NCI-H748 treated with DMSO at 0.1 percent for 48 hours (cell line): Measurements from ENCODE around the gene CASK.

Experiments
- DNase-seq: peaks from one replicate; lab custom pipeline; 2025; lab: John Stamatoyannopoulos, UW

The CASK gene

GRCh38 chrX:41923211-41923977 is at the start of gene CASK:
Gene CASK (minus strand): TSS chrX:41923554. CDS start chrX:41922988, 566 bp downstream.
- DNase-seq = peak; percentile 86

- DNase-seq = no peak
These were observed 48.0 kb upstream of the CASK start for GRCh38 chrX:41971346-41971745.

GRCh38 chrX:41970419-41970818 is 47.1 kb upstream of the CASK start:
- no peak for DNase-seq

GRCh38 chrX:41963348-41963747 is 40.0 kb upstream of the CASK start:
- no peak for DNase-seq

GRCh38 chrX:41960142-41960541 is 36.8 kb upstream of the CASK start:
- DNase-seq = no peak

- DNase-seq = no peak
These were observed 35.5 kb upstream of the CASK start for GRCh38 chrX:41958861-41959260.

- no peak for DNase-seq
These were observed 32.7 kb upstream of the CASK start for GRCh38 chrX:41956027-41956426.

- no peak for DNase-seq
These were observed 28.7 kb upstream of the CASK start for GRCh38 chrX:41952102-41952501.

GRCh38 chrX:41946989-41947612 is 23.7 kb upstream of the CASK start:
- DNase-seq = no peak

- no peak for DNase-seq
These were observed 22.9 kb upstream of the CASK start for GRCh38 chrX:41946235-41946634.

- DNase-seq = no peak
These were observed 12.5 kb upstream of the CASK start for GRCh38 chrX:41935832-41936231.

GRCh38 chrX:41933546-41933945 is 10.2 kb upstream of the CASK start:
- no peak for DNase-seq

GRCh38 chrX:41932885-41933284 is 9.5 kb upstream of the CASK start:
- no peak for DNase-seq

- DNase-seq = no peak
These were observed 8.2 kb upstream of the CASK start for GRCh38 chrX:41931591-41931990.

GRCh38 chrX:41923978-41924683 is 777 bp upstream of the CASK start:
- peak; percentile 52 for DNase-seq

- DNase-seq = peak; percentile 39
These were observed 763 bp downstream of the CASK start for GRCh38 chrX:41922431-41923151.

GRCh38 chrX:41921492-41922430 is 1.6 kb downstream of the CASK start:
- DNase-seq = peak; percentile 39

- no peak for DNase-seq
These were observed 3.5 kb downstream of the CASK start for GRCh38 chrX:41919870-41920269.

GRCh38 chrX:41917517-41917916 is 5.8 kb downstream of the CASK start:
- no peak for DNase-seq

- no peak for DNase-seq
These were observed 9.9 kb downstream of the CASK start for GRCh38 chrX:41913476-41913875.

- no peak for DNase-seq
These were observed 10.4 kb downstream of the CASK start for GRCh38 chrX:41912923-41913322.
